HG03520 (cell line): ENCODE measurements around the gene TESK2.
"Not testable (repeated sequence)": the region's sequence is repeated elsewhere in the genome, so short reads cannot be mapped to it uniquely, and the experiment has no call there.

Experiments used
- ATAC-seq: cut with Tn5 transposase; IDR thresholded peaks from one replicate; pipeline ENCODE4 v1.9.1; 2021; ENCODE audit warnings: mild to moderate bottlenecking, moderate library complexity; ENCODE audit not compliant: unreplicated experiment

TESK2 gene

GRCh38 chr1:45423906-45424678 is 66.9 kb downstream of the TESK2 start:
- ATAC-seq, result no peak

GRCh38 chr1:45421935-45422334 is 69.0 kb downstream of the TESK2 start:
- ATAC-seq, result no peak

- no peak for ATAC-seq
Measured at GRCh38 chr1:45414746-45415145, 76.2 kb downstream of the TESK2 start.

GRCh38 chr1:45412899-45413298 is 78.1 kb downstream of the TESK2 start:
- no peak for ATAC-seq

GRCh38 chr1:45411510-45411899 is 79.5 kb downstream of the TESK2 start:
- ATAC-seq, result no peak

DNA sequence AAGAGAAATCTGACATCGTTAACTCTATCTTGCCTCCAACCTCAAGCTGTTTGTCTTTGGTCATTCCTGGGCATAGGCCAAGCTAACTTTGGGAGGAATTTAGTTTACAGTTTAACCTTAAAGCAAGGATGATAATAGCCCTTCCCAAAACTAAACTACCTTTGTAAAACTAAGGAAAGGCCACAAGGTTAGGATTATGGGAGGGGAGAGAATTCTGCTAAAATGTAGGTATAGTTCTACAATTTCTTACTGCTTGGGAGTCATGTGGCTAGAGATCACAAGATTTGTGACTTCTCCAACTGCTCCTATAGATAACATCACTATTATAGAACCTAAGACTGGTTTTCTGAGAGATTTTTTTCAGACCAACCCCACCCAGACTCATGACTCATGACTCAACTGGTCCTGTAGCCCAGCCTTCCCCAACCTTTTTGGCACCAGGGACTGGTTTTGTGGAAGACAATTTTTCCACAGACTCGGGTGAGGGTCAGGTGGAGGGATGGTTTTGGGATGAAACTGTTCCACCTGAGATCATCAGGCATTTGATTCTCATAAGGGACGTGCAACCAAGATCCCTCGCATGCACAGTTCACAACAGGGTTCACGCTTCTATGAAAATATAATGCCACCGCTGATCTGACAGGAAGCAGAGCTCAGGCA is 80.0 kb downstream of the TESK2 start:
- no peak for ATAC-seq

- no peak for ATAC-seq
Measured at GRCh38 chr1:45409276-45409675, 81.7 kb downstream of the TESK2 start.

DNA sequence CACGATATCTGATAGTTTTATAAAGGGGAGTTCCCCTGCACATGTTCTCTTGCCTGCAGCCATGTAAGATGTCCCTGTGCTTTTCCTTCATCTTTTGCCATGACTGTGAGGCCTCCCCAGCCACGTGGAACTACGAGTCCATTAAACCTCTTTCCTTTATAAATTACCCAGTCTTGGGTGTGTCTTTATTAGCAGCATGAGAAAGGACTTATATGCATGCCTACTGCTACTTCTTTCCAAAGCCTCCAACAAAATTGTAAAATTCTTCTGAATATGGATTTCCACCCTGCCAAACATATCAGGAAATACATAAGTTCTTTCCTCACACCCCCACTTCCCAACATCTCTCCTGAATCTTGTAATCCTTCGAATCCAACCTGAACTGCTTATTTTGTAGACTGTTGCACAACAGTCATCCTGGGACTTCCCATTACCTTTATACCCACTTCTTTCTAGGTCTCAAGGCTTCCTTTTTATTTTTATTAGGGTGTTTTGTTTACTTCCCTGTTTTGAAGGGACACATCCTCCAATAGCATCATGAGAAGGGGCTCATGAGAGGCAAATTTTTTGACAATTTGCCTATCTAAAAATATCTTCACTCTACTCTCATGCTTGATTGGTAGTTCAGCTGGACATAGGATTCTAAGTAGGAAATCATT is 83.2 kb downstream of the TESK2 start:
- ATAC-seq, result no peak

GRCh38 chr1:45405636-45406035 is 85.3 kb downstream of the TESK2 start:
- ATAC-seq, result no peak

- no peak for ATAC-seq
Measured at GRCh38 chr1:45403718-45404117, 87.2 kb downstream of the TESK2 start.

- ATAC-seq, result no peak
Measured at GRCh38 chr1:45403298-45403697, 87.7 kb downstream of the TESK2 start.

DNA sequence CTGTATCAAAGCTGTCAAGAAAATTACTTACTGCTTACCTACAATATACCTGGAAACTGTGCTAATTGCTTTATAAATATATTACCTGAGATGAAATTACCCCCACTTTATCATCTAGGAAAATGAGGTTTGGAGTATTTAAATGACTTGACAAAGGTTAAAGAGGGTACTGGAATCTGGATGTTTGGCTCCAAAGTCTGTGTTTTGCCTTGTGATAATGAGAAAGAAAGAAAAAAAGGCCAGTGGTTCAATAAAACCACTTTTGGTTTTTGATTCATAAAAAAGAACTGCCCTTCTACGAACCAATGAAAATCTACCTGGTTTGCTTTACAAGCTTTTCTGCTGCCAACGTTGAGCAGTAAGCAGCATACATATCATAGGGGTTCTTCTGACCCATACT is 89.4 kb downstream of the TESK2 start:
- no peak for ATAC-seq

DNA sequence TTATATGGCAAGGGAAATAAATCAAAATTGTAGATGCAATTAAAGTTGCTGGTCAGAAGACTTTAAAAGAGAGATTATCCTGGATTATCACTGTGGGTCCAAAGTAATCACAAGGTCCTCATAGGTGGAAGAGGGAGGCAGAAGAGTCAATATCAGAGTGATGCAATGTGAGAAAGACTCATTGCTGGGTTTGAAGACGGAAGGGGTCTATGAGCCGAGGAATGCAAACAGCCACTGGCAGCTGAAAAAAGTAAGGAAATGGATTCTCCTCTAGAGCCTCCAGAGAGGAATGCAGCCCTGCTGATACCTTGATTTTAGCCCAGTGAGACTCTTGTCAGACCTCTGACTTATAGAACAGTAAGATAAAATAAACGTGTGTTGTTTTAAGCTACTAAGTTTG is 90.9 kb downstream of the TESK2 start:
- ATAC-seq, result no peak

DNA sequence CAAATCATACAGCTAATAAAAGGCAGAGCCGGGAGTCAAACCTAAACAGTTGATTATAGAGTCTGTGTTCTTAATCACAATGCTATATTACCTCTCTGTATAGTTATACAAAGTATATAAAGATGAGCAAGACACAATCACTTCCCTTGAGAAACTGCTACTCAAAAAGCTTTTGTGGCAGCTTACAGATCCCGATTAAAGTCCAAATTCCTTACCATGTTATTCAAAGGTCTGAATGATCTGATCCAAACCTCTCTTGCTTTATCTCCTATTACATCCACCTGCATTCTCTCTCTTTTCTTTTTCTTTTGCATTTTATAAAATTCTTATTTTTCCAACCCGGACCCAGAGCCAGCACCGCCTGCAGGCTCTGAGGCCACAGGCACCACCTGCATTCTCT is 93.7 kb downstream of the TESK2 start:
- no peak for ATAC-seq

GRCh38 chr1:45395582-45395981 is 95.4 kb downstream of the TESK2 start:
- ATAC-seq, result no peak

DNA sequence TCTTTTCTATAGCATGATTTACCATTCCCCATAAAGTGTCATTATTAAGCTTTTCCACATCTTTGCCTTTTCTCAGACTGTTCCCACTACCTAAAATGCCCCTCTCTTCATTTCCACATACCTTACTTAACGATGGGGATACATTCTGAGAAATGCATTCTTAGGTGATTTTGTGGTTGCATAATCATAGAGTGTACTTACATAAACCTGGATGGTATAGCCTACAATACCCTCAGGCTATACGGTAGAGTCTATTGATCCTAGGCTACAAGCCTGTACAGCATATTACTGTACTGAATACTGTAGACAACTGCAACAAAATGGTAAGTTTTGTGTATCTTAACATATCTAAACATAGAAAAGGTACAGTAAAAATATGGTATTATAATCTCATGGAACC is 95.9 kb downstream of the TESK2 start:
- no peak for ATAC-seq

DNA sequence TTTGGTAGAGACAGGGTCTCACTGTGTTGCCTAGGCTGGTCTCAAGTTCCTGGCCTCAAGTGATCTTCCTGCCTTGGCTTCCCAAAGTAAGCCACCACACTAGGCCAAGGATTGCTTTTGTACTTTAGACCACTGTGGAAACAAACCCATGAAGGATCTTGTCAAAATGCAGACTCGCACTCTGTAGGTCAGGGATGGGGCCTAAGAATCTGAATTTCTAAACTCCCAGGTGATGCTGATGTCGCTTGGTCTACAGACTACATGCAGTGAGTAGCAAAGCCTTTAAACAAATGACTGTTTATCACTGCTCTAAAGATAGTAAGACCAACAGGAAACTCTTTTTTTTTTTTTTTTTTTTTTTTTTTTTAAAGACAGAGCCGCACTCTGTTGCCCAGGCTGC is 96.6 kb downstream of the TESK2 start:
- ATAC-seq, result peak; percentile 74

DNA sequence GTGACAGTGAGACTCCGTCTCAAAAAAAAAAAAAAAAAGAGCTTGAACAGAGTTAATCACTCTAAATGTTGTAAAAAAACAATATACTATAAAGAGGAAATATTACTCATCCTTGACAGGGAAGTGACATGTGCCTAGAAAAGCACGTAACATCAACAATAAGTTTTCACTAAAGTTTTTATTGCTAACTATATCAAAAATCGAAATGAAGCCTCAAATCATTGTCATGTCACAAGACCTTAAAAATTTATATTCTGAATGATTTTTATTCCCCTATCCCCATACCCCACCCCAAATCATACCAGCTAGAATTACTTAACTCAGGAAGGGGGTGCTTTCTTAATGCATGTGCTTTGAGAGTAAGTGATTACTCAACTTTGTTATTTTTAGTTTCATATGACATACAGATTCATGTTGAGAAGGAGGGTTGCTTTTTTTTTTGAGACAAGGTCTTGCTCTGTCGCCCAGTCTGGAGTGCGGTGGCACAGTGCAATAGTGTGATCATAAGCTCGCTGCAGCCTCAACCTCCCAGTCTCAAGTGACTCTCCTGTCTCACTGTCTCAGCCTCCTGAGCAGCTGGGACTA is 97.2 kb downstream of the TESK2 start:
- ATAC-seq, result peak; percentile 64

GRCh38 chr1:45386219-45386618 is 104.7 kb downstream of the TESK2 start:
- ATAC-seq, result no peak

GRCh38 chr1:45385302-45385701 is 105.7 kb downstream of the TESK2 start:
- no peak for ATAC-seq

- not testable (repeated sequence) for ATAC-seq
Measured at GRCh38 chr1:45384213-45384612, 106.8 kb downstream of the TESK2 start.

DNA sequence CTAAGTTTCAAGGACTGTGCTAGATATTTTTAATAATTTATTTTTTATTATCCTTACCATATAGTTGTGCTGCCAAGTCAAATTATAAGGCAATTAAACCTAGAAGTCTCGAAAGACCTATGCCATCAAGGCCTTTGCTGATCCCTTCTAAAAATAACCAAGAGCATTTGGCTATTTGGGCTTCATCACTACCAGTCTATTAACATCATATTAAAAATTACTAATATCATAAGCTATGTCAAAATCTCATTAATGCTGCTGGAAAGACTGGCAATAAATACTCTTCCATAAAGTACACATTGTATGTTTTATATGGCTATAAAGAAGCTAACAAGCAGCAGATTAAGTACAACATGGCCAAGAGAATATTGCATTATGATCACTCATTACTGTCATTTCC is 107.8 kb downstream of the TESK2 start:
- no peak for ATAC-seq
